Activated CD4-positive, alpha-beta T cell treated with anti-CD3 and anti-CD28 coated beads, Interleukin-2, amount 10 ng/mL, durations not matched to agents 7 days and 5 days (primary cell): ENCODE data around the gene TRERF1. TPM values are rescaled to one million over a fixed set of nuclear protein-coding genes. Genes with fewer than 3 reads are reported as not detected.
A peak's percentile ranks its signal among the peaks of the same experiment; 100 is the strongest.

Experiments
- CTCF ChIA-PET: fragments of 350-600 bp; sonication (Branson Sonifier 250); formaldehyde crosslinking; loops from one replicate; lab custom pipeline; 2021; ENCODE audit warnings: antibody characterized with exemption; lab: Charles Lee
- POLR2A ChIA-PET: fragments of 350-600 bp; sonication (Branson Sonifier 250); formaldehyde crosslinking; loops from one replicate; lab custom pipeline; 2021; ENCODE audit warnings: antibody characterized with exemption; lab: Charles Lee
- DNase-seq: peaks from one replicate; pipeline ENCODE4 v3.0.0-alpha.2; 2020
- H3K27ac Mint-ChIP-seq: one replicate; pipeline ENCODE4 v1.8.0; 2021; ENCODE audit warnings: mild to moderate bottlenecking, moderate library complexity, mixed read lengths
- H3K27me3 Mint-ChIP-seq: one replicate; pipeline ENCODE4 v1.8.0; 2021; ENCODE audit warnings: mixed read lengths
- H3K36me3 Mint-ChIP-seq: one replicate; pipeline ENCODE4 v1.8.0; 2021; ENCODE audit warnings: low read depth, mixed read lengths
- H3K4me1 Mint-ChIP-seq: one replicate; pipeline ENCODE4 v1.8.0; 2021; ENCODE audit warnings: mixed read lengths
- H3K4me3 Mint-ChIP-seq: one replicate; pipeline ENCODE4 v1.8.0; 2021; ENCODE audit warnings: mild to moderate bottlenecking, moderate library complexity, mixed read lengths
- H3K9me3 Mint-ChIP-seq: one replicate; pipeline ENCODE4 v1.8.0; 2021; ENCODE audit warnings: mixed read lengths
- total RNA-seq, 2 experiments: library from RNA; stranded (reverse); gene quantifications; one replicate each; pipeline ENCODE4 v1.2.3, GENCODE V29; 2021

Gene TRERF1
- total RNA-seq, 2 experiments from 2014 or later, result 18.6 to 20.3 TPM

GRCh38 chr6:42462474-42462972 lies 10.8 kb upstream of the TRERF1 start:
- ChIA-PET POLR2A (no interaction called here), CTCF (interaction anchor here (0.8 kb wide), 1 partner anchor 221 kb away, joined by 3 read pairs; no protein-coding TSS in a partner anchor)
- Mint-ChIP-seq H3K27me3 (peaks cover 2% of the 10 kb centered on the region), H3K27ac (no peak overlapping the region), H3K4me3 (no peak overlapping the region), H3K4me1 (no peaks in the 10 kb centered on the region), H3K9me3 (peaks cover under 1% of the 10 kb centered on the region), H3K36me3 (no peaks in the 10 kb centered on the region)
- DNase-seq, result no peak

DNA sequence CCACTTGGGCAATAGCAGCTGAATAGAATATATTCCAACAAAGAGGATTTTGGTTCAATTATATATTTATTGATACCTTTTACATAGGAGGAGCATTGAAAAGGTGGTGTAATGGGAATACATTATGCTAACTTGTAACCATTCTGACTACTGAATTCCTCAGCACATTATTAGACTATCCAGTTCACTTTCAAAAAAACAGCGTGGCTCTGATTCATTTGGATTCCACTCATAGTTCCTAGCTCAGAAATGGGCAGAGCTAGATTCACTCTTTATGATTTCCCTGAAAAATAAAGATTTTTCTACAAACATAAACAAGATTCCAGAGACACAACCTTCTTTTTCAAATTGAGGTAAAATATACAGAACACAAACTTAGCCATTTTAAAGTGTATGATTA lies 9.2 kb upstream of the TRERF1 start:
- no peak for DNase-seq
- H3K4me3 Mint-ChIP-seq, result no peak overlapping the region
- POLR2A ChIA-PET, result no interaction called here

GRCh38 chr6:42459888-42460287 lies 8.2 kb upstream of the TRERF1 start:
- Mint-ChIP-seq H3K36me3 (no peaks in the 10 kb centered on the region), H3K27ac (no peak overlapping the region), H3K27me3 (peaks cover 2% of the 10 kb centered on the region), H3K4me1 (peaks cover 1% of the 10 kb centered on the region), H3K9me3 (no peaks in the 10 kb centered on the region), H3K4me3 (no peak overlapping the region)
- ChIA-PET CTCF (interaction anchor here (0.9 to 3.0 kb wide), 4 partner anchors 12 to 88 kb away, joined by 3 to 7 read pairs (median 4); no protein-coding TSS in a partner anchor), POLR2A (interaction anchor here (0.6 kb wide), 1 partner anchor 542 kb away, joined by 3 read pairs; no protein-coding TSS in a partner anchor)
- DNase-seq, result no peak

More for the DNA sequence above, 9.2 kb upstream of the TRERF1 start:
- no peak overlapping the region for H3K27ac Mint-ChIP-seq
- peaks cover 1% of the 10 kb centered on the region for H3K4me1 Mint-ChIP-seq
- CTCF ChIA-PET, result interaction anchor here (3.0 kb wide), 1 partner anchor 13 kb away, joined by 7 read pairs; no protein-coding TSS in a partner anchor
- H3K9me3 Mint-ChIP-seq, result no peaks in the 10 kb centered on the region
- H3K27me3 Mint-ChIP-seq, result peaks cover 2% of the 10 kb centered on the region
- no peaks in the 10 kb centered on the region for H3K36me3 Mint-ChIP-seq

GRCh38 chr6:42454428-42454791 lies 2.7 kb upstream of the TRERF1 start:
- peaks cover 3% of the 10 kb centered on the region for H3K36me3 Mint-ChIP-seq
- H3K4me3 Mint-ChIP-seq, result no peak overlapping the region

GRCh38 chr6:42453654-42454427 lies 2.1 kb upstream of the TRERF1 start:
- H3K36me3 Mint-ChIP-seq, result peaks cover 8% of the 10 kb centered on the region
- DNase-seq, result peak; percentile 18
- ChIA-PET POLR2A (no interaction called here), CTCF (interaction anchor here (0.8 to 2.7 kb wide), 5 partner anchors 11 to 94 kb away, joined by 3 to 11 read pairs (median 3); no protein-coding TSS in a partner anchor)
- no peaks in the 10 kb centered on the region for H3K9me3 Mint-ChIP-seq
- peak overlapping the region; percentile 55 for H3K27ac Mint-ChIP-seq
- H3K4me3 Mint-ChIP-seq, result peak overlapping the region; percentile 92
- peaks cover 14% of the 10 kb centered on the region for H3K27me3 Mint-ChIP-seq
- H3K4me1 Mint-ChIP-seq, result peaks cover 25% of the 10 kb centered on the region

More at GRCh38 chr6:42454428-42454791, 2.7 kb upstream of the TRERF1 start:
- Mint-ChIP-seq H3K27me3 (peaks cover 14% of the 10 kb centered on the region), H3K27ac (no peak overlapping the region), H3K4me1 (peaks cover 19% of the 10 kb centered on the region), H3K9me3 (no peaks in the 10 kb centered on the region)
- no peak for DNase-seq
- POLR2A ChIA-PET, result no interaction called here
- CTCF ChIA-PET, result interaction anchor here (1.1 to 2.7 kb wide), 3 partner anchors 11 to 93 kb away, joined by 3 to 11 read pairs (median 3); no protein-coding TSS in a partner anchor

- CTCF ChIA-PET, result interaction anchor here (0.8 to 2.7 kb wide), 5 partner anchors 10 to 95 kb away, joined by 3 to 11 read pairs (median 3); no protein-coding TSS in a partner anchor
- POLR2A ChIA-PET, result no interaction called here
- peak overlapping the region; percentile 92 for H3K4me3 Mint-ChIP-seq
- no peak overlapping the region for H3K27ac Mint-ChIP-seq
- peak; percentile 83 for DNase-seq
- peaks cover 14% of the 10 kb centered on the region for H3K27me3 Mint-ChIP-seq
- H3K36me3 Mint-ChIP-seq, result peaks cover 14% of the 10 kb centered on the region
- H3K9me3 Mint-ChIP-seq, result no peaks in the 10 kb centered on the region
- H3K4me1 Mint-ChIP-seq, result peaks cover 32% of the 10 kb centered on the region
These were observed 1.4 kb upstream of the TRERF1 start for GRCh38 chr6:42453031-42453653.

GRCh38 chr6:42452171-42453030 lies 675 bp upstream of the TRERF1 start:
- peak overlapping the region; percentile 92 for H3K4me3 Mint-ChIP-seq
- POLR2A ChIA-PET, result no interaction called here
- peak; percentile 47 for DNase-seq
- H3K27ac Mint-ChIP-seq, result peak overlapping the region; percentile 89
- peaks cover 21% of the 10 kb centered on the region for H3K36me3 Mint-ChIP-seq
- peaks cover 39% of the 10 kb centered on the region for H3K4me1 Mint-ChIP-seq
- no peaks in the 10 kb centered on the region for H3K9me3 Mint-ChIP-seq
- peaks cover 14% of the 10 kb centered on the region for H3K27me3 Mint-ChIP-seq
- CTCF ChIA-PET, result interaction anchor here (0.5 to 2.7 kb wide), 4 partner anchors 19 to 313 kb away, joined by 3 to 11 read pairs (median 4); no protein-coding TSS in a partner anchor

- Mint-ChIP-seq H3K9me3 (no peaks in the 10 kb centered on the region), H3K36me3 (peaks cover 34% of the 10 kb centered on the region), H3K4me3 (peak overlapping the region; percentile 92), H3K27me3 (peaks cover 14% of the 10 kb centered on the region), H3K27ac (peak overlapping the region; percentile 89), H3K4me1 (peaks cover 52% of the 10 kb centered on the region)
- POLR2A ChIA-PET, result no interaction called here
- CTCF ChIA-PET, result interaction anchor here (0.6 kb wide), 1 partner anchor 68 kb away, joined by 6 read pairs; no protein-coding TSS in a partner anchor
- DNase-seq, result peak; percentile 28
These were observed 1.0 kb downstream of the TRERF1 start for GRCh38 chr6:42450477-42451332.

GRCh38 chr6:42449917-42450476 lies 1.7 kb downstream of the TRERF1 start:
- CTCF ChIA-PET, result interaction anchor here (0.6 to 2.0 kb wide), 4 partner anchors 60 to 138 kb away, joined by 3 to 6 read pairs (median 5); no protein-coding TSS in a partner anchor
- POLR2A ChIA-PET, result no interaction called here
- no peak for DNase-seq
- Mint-ChIP-seq H3K4me3 (peak overlapping the region; percentile 92), H3K9me3 (no peaks in the 10 kb centered on the region), H3K27me3 (peaks cover 14% of the 10 kb centered on the region), H3K4me1 (peaks cover 57% of the 10 kb centered on the region), H3K27ac (peak overlapping the region; percentile 89), H3K36me3 (peaks cover 40% of the 10 kb centered on the region)

DNA sequence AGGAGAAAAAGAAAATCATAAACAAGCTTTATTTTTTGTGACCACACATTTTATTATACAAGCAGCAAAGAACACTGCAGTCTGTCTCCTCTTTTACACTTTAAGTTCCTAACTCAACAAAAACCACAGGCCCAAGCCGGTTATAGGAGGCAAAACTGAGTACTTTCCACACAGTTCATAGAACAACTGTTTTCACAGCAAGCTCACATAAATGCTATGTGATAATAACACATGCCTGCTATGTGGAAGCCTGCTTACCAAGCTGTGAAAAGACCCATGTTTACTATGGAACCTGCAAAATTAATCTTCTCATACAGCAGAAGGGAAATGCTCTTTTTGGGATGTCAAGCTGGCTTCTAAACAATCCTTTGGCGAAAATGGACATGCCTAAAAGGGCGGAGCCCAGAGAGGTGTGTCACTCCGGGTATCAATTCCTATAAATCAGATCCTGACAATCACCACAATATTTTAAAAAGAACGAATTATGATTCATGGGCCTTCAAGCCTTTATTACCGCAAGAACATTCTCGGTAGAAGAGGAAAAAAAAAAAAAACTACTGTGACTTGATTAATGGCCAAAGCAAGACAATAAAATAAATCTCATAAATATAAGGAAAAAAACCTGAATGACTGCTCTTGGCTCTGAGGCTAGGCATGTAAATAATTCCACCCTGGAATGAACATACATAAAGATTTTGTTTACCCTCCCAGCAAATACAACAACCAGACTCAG lies 2.6 kb downstream of the TRERF1 start:
- H3K27ac Mint-ChIP-seq, result peak overlapping the region; percentile 4
- POLR2A ChIA-PET, result no interaction called here
- no peak for DNase-seq
- CTCF ChIA-PET, result interaction anchor here (0.5 to 2.0 kb wide), 7 partner anchors 10 to 234 kb away, joined by 3 to 6 read pairs (median 4); no protein-coding TSS in a partner anchor
- peaks cover 6% of the 10 kb centered on the region for H3K27me3 Mint-ChIP-seq
- H3K36me3 Mint-ChIP-seq, result peaks cover 46% of the 10 kb centered on the region
- H3K9me3 Mint-ChIP-seq, result no peaks in the 10 kb centered on the region
- peak overlapping the region; percentile 92 for H3K4me3 Mint-ChIP-seq
- H3K4me1 Mint-ChIP-seq, result peaks cover 63% of the 10 kb centered on the region
